Natural killer cell (primary cell): ENCODE data around the gene PITPNM3. TPM values are rescaled to one million over a fixed set of nuclear protein-coding genes. Genes with fewer than 3 reads are reported as not detected.

Source experiments
- ATAC-seq, 3 donors: fragments of 150-1000 bp in 2 of 3; fragments of 200-7000 bp in 1 of 3; cut with Tn5 transposase; 1 replicate in 1 of 3; 2 replicates in 2 of 3; pipeline ENCODE4 v1.10.0; 2021; ENCODE audit warnings: mild to moderate bottlenecking in 2 of 3, moderate library complexity in 2 of 3
- DNase-seq, 2 donors: peaks; one replicate each; pipeline versions ENCODE4 v3.0.0 to v3.0.0-alpha.2; 2013 to 2021; ENCODE audit warnings: mixed read lengths in 1 of 2
- H3K27ac ChIP-seq: one replicate; pipeline ENCODE4 v1.5.1; 2013; ENCODE audit warnings: mild to moderate bottlenecking, low read length
- H3K27me3 ChIP-seq: one replicate; pipeline ENCODE4 v1.6.1; 2013; ENCODE audit warnings: low read length; ENCODE audit not compliant: control insufficient read depth, insufficient read depth
- H3K36me3 ChIP-seq: one replicate; pipeline ENCODE4 v1.6.1; 2013; ENCODE audit warnings: low read length; ENCODE audit not compliant: control insufficient read depth, insufficient read depth
- H3K4me1 ChIP-seq: one replicate; pipeline ENCODE4 v1.6.1; 2013; ENCODE audit warnings: low read length; ENCODE audit not compliant: control insufficient read depth, insufficient read depth
- H3K4me3 ChIP-seq: one replicate; pipeline ENCODE4 v1.5.1; 2013; ENCODE audit warnings: low read length
- H3K9me3 ChIP-seq: one replicate; pipeline ENCODE4 v1.6.1; 2013; ENCODE audit warnings: low read length; ENCODE audit not compliant: control insufficient read depth, insufficient read depth
- H3K27ac Mint-ChIP-seq, 2 donors: one replicate each; pipeline ENCODE4 v1.8.0; 2022; ENCODE audit warnings: mild to moderate bottlenecking in 2 of 2, mixed read lengths in 2 of 2, moderate library complexity in 1 of 2
- H3K27me3 Mint-ChIP-seq, 2 donors: one replicate each; pipeline ENCODE4 v1.8.0; 2022; ENCODE audit warnings: low read depth in 2 of 2, mixed read lengths in 2 of 2
- H3K36me3 Mint-ChIP-seq: one replicate; pipeline ENCODE4 v1.8.0; 2022; ENCODE audit warnings: mixed read lengths
- H3K4me1 Mint-ChIP-seq, 2 donors: one replicate each; pipeline ENCODE4 v1.8.0; 2022; ENCODE audit warnings: mixed read lengths in 2 of 2
- H3K4me3 Mint-ChIP-seq: one replicate; pipeline ENCODE4 v1.8.0; 2022; ENCODE audit warnings: mild to moderate bottlenecking, moderate library complexity, mixed read lengths
- H3K9me3 Mint-ChIP-seq, 2 donors: one replicate each; pipeline ENCODE4 v1.8.0; 2022; ENCODE audit warnings: mixed read lengths in 2 of 2
- CTCF ChIP-seq: fragments of 200-600 bp; IDR thresholded peaks from one replicate; pipeline ENCODE4 v1.8.0; 2022; ENCODE audit warnings: antibody characterized with exemption
- WGBS: methylation state at CpG from one replicate; pipeline ENCODE4 v1.1.7; 2013; ENCODE audit warnings: missing lambda C conversion rate; ENCODE audit not compliant: insufficient coverage; 5-methylcytosine and 5-hydroxymethylcytosine counted together
- intact Hi-C: fragments of 100-400 bp; cut with micrococcal nuclease; formaldehyde crosslinking; loops from one replicate; pipeline ENCODE4 v1.14.2; 2022
- total RNA-seq, 4 donors: library from RNA; stranded (reverse); fragments of 120-200 nt in 1 of 4; gene quantifications; one replicate each; pipeline versions ENCODE4 v1.2.3 to v1.2.4, GENCODE V29; 2013 to 2022

PITPNM3 gene
- total RNA-seq, 3 donors from 2014 or later (not counting 1 experiment from before 2014, with no cell fraction given), result 0.42 to 0.75 (median 0.50) TPM

DNA sequence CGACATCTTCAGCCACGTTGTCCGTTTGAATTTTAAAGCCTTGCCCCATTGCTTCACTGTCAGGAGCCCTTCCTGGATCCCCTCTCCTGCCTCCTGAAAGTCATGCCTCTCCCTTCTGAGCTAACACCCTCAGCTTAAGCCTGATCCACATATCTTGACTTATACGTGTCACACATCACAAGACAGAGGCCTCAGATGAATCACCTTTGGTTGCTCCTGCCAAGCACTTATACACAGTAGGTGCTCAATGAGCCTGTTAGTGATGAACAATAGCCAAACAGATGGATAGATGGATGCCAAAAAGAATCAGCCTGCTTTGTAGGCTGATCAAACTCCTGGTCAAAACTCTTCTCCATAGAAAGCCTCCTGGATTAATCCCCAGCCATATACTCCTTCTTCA lies 31.8 kb downstream of the PITPNM3 start:
- WGBS, result 92% methylated on average over 4 of the region's 4 CpGs
- intact Hi-C loops, result no loop called here
- Histone ChIP-seq H3K4me1 (no peaks in the 10 kb centered on the region), H3K4me3 (no peak overlapping the region), H3K27ac (no peak overlapping the region), H3K36me3 (no peaks in the 10 kb centered on the region), H3K9me3 (no peaks in the 10 kb centered on the region), H3K27me3 (no peaks in the 10 kb centered on the region)
- no peaks in the 10 kb centered on the region for H3K9me3 Mint-ChIP-seq
- DNase-seq (no peak), ATAC-seq (no peak)
- H3K4me3 Mint-ChIP-seq, result no peak overlapping the region
- H3K27me3 Mint-ChIP-seq, result peaks cover 0 to 5% of the 10 kb centered on the region in 2 donors
- no peaks in the 10 kb centered on the region for H3K4me1 Mint-ChIP-seq
- no peak overlapping the region for H3K27ac Mint-ChIP-seq
- TF ChIP-seq CTCF, result no peak
- no peaks in the 10 kb centered on the region for H3K36me3 Mint-ChIP-seq

GRCh38 chr17:6523809-6524355 lies 32.5 kb downstream of the PITPNM3 start:
- DNase-seq (no peak), ATAC-seq (no peak)
- 83% methylated on average over 8 of the region's 8 CpGs for WGBS
- Histone ChIP-seq H3K27ac (no peak overlapping the region), H3K4me3 (no peak overlapping the region), H3K9me3 (no peaks in the 10 kb centered on the region), H3K27me3 (no peaks in the 10 kb centered on the region), H3K36me3 (no peaks in the 10 kb centered on the region), H3K4me1 (no peaks in the 10 kb centered on the region)
- Mint-ChIP-seq H3K36me3 (no peaks in the 10 kb centered on the region), H3K27ac (no peak overlapping the region), H3K4me1 (no peaks in the 10 kb centered on the region), H3K9me3 (no peaks in the 10 kb centered on the region), H3K4me3 (no peak overlapping the region), H3K27me3 (peaks cover 0 to 5% of the 10 kb centered on the region in 2 donors)
- intact Hi-C loops, result no loop called here
- TF ChIP-seq CTCF, result no peak

DNA sequence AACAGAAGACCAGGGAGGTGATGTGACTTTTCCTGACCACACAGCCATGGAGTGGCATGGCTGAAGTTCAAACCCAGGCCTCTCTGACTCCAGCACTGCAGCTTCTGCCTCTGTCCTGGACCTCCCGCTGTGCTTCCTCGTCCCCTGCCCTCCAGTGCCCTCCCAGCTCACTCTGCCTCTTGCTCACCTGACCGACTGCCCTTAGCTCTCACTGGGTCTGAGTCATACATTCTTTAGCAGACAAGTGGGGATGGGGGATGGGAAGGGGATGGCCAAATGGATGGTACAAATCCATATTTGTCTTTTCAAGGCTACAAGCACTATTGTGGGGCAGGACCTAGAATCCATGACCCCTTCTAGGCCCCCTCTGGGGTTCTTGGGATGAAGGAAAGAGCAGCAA lies 33.0 kb downstream of the PITPNM3 start:
- H3K36me3 Mint-ChIP-seq, result no peaks in the 10 kb centered on the region
- intact Hi-C loops, result no loop called here
- no peak for ATAC-seq
- no peaks in the 10 kb centered on the region for H3K4me1 Mint-ChIP-seq
- no peak overlapping the region for H3K27ac ChIP-seq
- H3K36me3 ChIP-seq, result no peaks in the 10 kb centered on the region
- 79% methylated on average over 3 of the region's 3 CpGs for WGBS
- TF ChIP-seq CTCF, result no peak
- peaks cover 4 to 5% of the 10 kb centered on the region in 2 donors for H3K27me3 Mint-ChIP-seq
- no peaks in the 10 kb centered on the region for H3K27me3 ChIP-seq
- no peaks in the 10 kb centered on the region for H3K9me3 ChIP-seq
- H3K4me3 ChIP-seq, result no peak overlapping the region
- DNase-seq, result no peak
- no peak overlapping the region for H3K27ac Mint-ChIP-seq
- H3K9me3 Mint-ChIP-seq, result no peaks in the 10 kb centered on the region
- no peaks in the 10 kb centered on the region for H3K4me1 ChIP-seq
- no peak overlapping the region for H3K4me3 Mint-ChIP-seq

DNA sequence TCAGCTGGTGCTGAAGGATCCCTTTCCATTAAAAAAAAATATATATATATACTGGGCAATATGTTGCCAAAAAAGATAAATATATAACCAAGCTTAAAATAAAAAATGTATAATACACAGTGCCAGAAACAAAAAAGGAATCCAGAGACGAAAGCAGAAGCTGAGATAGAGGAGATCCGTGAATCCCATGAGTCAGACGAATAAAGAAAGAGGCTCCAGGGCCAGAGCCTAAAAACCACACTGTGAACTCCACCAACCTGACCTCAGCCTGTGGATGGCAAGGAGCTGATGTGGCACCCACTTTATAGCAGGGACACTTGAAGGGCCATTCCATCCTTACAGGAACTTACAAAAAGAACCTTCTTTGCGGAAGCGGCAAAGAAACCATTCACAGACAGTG lies 34.8 kb downstream of the PITPNM3 start:
- WGBS, result 78% methylated on average over 4 of the region's 5 CpGs

More for the DNA sequence above, 34.8 kb downstream of the PITPNM3 start:
- Mint-ChIP-seq H3K27me3 (peaks cover 0 to 7% of the 10 kb centered on the region in 2 donors), H3K36me3 (no peaks in the 10 kb centered on the region), H3K4me1 (no peaks in the 10 kb centered on the region), H3K4me3 (no peak overlapping the region), H3K9me3 (no peaks in the 10 kb centered on the region), H3K27ac (no peak overlapping the region)
- DNase-seq (no peak), ATAC-seq (no peak)
- Histone ChIP-seq H3K36me3 (no peaks in the 10 kb centered on the region), H3K4me1 (no peaks in the 10 kb centered on the region), H3K4me3 (no peak overlapping the region), H3K9me3 (no peaks in the 10 kb centered on the region), H3K27ac (no peak overlapping the region), H3K27me3 (no peaks in the 10 kb centered on the region)
- no peak for TF ChIP-seq CTCF
- intact Hi-C loops, result no loop called here
